HUES48 (cell line): ENCODE data around the gene ZBED5.
"Not testable (repeated sequence)": the region's sequence is repeated elsewhere in the genome, so short reads cannot be mapped to it uniquely, and the experiment has no call there.

Source experiments
- H3K27ac ChIP-seq: one replicate; pipeline ENCODE4 v1.7.0; 2013; ENCODE audit warnings: low read depth, low read length, inconsistent platforms
- H3K27me3 ChIP-seq: 2 replicates; pipeline ENCODE4 v1.6.1; 2013; ENCODE audit warnings: mild to moderate bottlenecking, low read length; ENCODE audit not compliant: control insufficient read depth, insufficient read depth
- H3K36me3 ChIP-seq: 2 replicates; pipeline ENCODE4 v1.6.1; 2013; ENCODE audit warnings: low read length; ENCODE audit not compliant: control insufficient read depth, insufficient read depth
- H3K4me1 ChIP-seq: 2 replicates; pipeline ENCODE4 v1.6.1; 2013; ENCODE audit warnings: mild to moderate bottlenecking, low read length; ENCODE audit not compliant: control insufficient read depth, insufficient read depth
- H3K4me3 ChIP-seq: 2 replicates; pipeline ENCODE4 v1.5.1; 2013; ENCODE audit warnings: mild to moderate bottlenecking, low read depth, low read length
- H3K9ac ChIP-seq: 2 replicates; pipeline ENCODE4 v1.6.1; 2013; ENCODE audit warnings: mild to moderate bottlenecking, low read depth, low read length, moderate library complexity
- H3K9me3 ChIP-seq: 2 replicates; pipeline ENCODE4 v1.6.1; 2013; ENCODE audit warnings: low read length; ENCODE audit not compliant: control insufficient read depth, insufficient read depth

Gene ZBED5

DNA sequence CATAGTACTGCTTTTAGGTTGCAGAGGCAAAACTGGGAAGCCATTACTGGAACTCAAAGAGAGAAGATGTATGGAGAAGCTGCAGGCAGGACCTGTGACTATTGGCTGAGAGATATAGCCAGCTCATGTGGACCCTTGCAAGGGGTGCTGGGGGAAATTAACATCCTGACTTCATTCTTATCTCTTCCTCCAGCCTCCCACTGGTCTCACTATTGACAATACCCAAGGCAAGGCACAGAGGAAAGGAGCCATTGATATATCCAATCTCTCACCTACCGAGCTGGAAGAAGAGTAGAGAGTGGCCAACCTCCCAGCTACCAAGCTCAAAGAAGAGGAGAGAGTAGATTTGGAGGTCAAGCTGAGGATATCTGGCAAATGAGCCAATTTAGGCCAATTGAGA is 36.8 kb upstream of the ZBED5 start:
- Histone ChIP-seq H3K4me3 (no peak overlapping the region), H3K36me3 (no peaks in the 10 kb centered on the region), H3K27ac (no peak overlapping the region), H3K9ac (no peak overlapping the region), H3K4me1 (no peaks in the 10 kb centered on the region; the same call in 1 of the 2 replicates), H3K9me3 (no peaks in the 10 kb centered on the region; the same call in 1 of the 2 replicates), H3K27me3 (no peaks in the 10 kb centered on the region)

DNA sequence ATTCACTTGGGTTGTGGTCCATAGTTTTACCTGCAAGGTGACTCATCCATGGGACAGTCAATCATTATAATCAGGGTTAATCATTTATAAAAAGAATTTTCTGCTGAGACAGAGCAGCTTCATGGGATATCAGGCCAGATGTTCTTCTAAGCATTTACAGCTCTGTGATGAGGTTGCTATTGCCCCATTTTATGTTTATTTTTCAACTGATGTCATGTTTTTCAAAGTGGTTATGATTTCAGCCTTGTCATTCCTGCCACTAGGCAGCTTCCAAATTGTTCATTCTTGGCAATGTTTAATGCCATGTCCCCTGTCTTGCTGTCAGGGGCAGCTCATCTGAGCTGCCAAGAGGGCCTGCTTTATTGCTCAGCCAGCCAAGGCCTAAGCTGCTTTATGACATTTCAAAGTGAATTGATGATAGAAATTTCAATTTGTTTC is 35.9 kb upstream of the ZBED5 start:
- H3K36me3 ChIP-seq = no peaks in the 10 kb centered on the region
- H3K27me3 ChIP-seq = no peaks in the 10 kb centered on the region
- no peak overlapping the region for H3K9ac ChIP-seq
- H3K27ac ChIP-seq = no peak overlapping the region
- no peaks in the 10 kb centered on the region; the same call in 1 of the 2 replicates for H3K4me1 ChIP-seq
- no peaks in the 10 kb centered on the region; the same call in 1 of the 2 replicates for H3K9me3 ChIP-seq
- no peak overlapping the region for H3K4me3 ChIP-seq

DNA sequence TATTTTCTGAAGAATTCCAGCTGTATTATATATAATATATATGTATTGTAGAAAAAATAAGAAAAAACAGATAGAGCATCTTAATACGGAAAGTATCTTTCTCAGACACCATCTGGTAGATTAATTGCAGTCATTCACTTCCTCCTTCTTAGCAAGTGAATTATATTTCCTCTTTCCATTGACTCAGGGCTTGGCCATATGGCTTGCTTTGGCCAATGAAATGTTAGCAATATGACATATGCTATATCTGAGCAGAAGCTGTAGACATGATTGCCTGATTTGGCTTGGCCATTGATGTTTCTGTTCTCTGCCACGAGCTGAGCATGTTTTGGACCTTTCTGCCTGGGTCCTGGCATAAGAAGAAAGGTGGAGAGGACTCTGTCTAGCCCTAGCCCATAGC is 34.4 kb upstream of the ZBED5 start:
- H3K27me3 ChIP-seq = no peaks in the 10 kb centered on the region
- H3K4me1 ChIP-seq = no peaks in the 10 kb centered on the region; the same call in 1 of the 2 replicates
- H3K9me3 ChIP-seq = no peaks in the 10 kb centered on the region; the same call in 1 of the 2 replicates
- H3K36me3 ChIP-seq = no peaks in the 10 kb centered on the region
- no peak overlapping the region for H3K4me3 ChIP-seq
- no peak overlapping the region for H3K27ac ChIP-seq
- H3K9ac ChIP-seq = no peak overlapping the region

DNA sequence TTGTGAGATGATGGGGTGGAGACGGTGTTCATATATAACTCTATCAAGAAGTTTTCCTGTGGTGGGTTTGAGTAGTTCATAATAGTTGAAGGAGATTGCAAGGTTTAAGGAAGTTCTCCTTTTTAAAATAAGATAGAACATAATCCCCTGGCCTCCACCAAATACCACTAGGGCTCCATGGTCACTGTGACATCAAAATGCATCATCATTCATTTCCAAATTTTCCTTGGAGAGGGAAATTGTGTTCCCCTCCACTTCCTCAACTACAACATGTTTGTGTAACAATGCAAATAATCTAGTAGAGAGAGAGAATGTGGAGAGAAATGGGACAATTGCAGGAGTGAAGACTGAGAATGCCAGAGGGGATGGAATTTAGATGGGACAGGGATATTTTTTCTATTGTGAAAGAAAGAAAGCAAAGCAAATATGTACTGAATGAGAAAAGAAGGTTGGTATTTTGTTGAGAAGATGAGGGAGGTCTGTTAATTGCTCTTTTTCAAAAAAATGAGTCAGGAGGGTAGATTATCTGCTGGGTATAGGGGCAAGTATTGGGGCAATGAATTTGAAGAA is 33.4 kb upstream of the ZBED5 start:
- Histone ChIP-seq H3K9ac (no peak overlapping the region), H3K4me3 (no peak overlapping the region), H3K27ac (no peak overlapping the region), H3K36me3 (no peaks in the 10 kb centered on the region), H3K27me3 (no peaks in the 10 kb centered on the region), H3K4me1 (no peaks in the 10 kb centered on the region; the same call in 1 of the 2 replicates), H3K9me3 (no peaks in the 10 kb centered on the region; the same call in 1 of the 2 replicates)

DNA sequence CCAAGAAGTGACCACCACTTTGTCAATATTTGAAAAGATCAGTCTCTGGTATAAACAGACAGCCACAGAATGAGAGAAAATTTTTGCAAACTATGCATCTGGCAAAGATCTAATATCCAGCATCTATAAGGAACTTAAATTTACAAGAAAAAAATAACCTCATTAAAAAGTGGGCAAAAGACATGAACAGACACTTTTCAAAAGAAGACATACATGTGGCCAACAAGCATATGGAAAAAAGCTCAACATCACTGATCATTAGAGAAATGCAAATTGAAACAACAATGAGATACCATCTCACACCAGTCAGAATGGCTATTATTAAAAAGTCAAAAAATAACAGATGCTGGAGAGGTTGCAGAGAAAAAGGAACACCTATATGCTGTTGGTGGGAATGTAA is 32.2 kb upstream of the ZBED5 start:
- H3K9me3 ChIP-seq, H3K4me1 ChIP-seq, H3K4me3 ChIP-seq, H3K36me3 ChIP-seq, H3K27ac ChIP-seq, H3K9ac ChIP-seq, H3K27me3 ChIP-seq: not testable (repeated sequence)

DNA sequence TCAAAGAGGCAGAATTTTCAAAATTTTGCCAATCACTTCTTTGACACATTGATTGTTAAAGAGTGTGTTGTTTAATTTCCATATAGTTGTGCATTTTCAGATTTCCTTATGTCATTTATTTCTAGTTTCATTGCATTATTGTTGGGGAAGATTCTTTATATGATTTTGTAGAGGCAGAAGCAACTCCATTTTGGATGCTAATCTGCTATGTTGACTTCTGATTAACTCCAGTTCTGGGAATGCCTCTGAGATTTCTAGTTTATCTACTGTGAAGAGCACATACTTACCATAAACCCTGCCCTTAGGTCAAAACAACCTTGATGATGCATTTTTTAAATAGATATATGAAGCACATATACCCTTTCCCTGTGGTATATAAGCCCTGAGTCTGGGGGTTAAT is 29.5 kb upstream of the ZBED5 start:
- Histone ChIP-seq H3K9ac (no peak overlapping the region), H3K36me3 (no peaks in the 10 kb centered on the region), H3K4me1 (no peaks in the 10 kb centered on the region; the same call in 1 of the 2 replicates), H3K27ac (no peak overlapping the region), H3K9me3 (peaks cover 11% of the 10 kb centered on the region), H3K27me3 (no peaks in the 10 kb centered on the region), H3K4me3 (no peak overlapping the region)

DNA sequence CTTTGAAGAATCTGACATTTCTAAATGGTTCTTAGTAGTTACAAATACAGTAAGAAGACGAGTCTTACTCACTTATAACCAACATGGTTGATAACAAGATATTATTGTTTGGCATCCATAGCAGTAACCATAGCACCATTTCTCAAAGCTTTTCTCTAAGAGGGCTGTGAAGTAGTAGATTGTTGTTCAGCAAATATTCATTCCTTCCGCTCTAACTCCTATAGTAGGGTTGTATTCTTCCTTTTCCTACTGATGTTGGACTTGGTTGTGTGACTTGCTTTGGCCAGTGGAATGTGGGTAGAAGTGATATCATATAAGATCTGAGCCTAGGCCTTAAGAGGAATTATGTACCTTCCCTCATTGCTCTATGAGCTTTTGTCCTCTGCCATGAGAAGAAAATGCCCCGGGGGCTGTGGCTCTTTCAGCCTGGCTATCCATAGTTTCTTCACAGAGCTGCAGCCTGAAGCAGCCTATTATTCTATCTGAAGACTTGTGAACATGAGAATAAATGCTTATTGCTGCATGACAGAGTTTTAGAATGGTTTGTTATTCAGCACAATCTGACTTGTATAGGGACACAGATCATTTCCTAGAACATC is 28.9 kb upstream of the ZBED5 start:
- Histone ChIP-seq H3K4me1 (no peaks in the 10 kb centered on the region; the same call in 1 of the 2 replicates), H3K9ac (no peak overlapping the region), H3K27ac (no peak overlapping the region), H3K9me3 (peaks cover 11% of the 10 kb centered on the region), H3K4me3 (no peak overlapping the region), H3K27me3 (no peaks in the 10 kb centered on the region), H3K36me3 (no peaks in the 10 kb centered on the region)

DNA sequence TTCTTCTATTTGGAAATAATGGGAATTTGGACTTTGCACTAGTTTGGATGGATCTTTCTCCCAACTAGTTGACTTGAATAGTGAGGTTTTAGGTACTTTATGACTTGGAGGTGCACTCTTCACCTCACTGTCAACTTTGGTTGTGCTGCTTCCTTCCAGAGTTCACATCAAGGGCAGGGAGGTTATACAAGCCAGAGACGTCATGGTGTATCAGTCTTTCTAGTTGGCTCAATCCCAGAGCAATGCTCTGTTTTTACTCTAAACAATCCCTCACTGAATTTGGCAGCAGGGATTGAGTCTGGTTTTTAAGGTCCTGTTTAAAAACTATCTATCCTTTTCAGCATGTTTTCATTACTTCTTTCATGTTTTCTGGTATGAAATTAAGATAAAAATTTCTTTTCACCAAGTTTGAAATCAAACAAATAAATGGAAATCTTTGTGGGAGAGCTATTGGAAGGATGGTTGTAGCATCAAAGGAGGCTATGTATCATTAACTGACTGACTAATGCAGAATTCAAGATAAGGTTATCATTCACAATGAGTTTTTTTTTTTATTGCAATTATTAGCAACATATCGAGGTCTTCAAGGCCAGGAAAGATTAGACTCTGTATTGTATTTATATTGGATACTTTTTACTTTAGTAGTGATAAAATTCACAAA is 28.0 kb upstream of the ZBED5 start:
- no peak overlapping the region for H3K9ac ChIP-seq
- H3K27ac ChIP-seq = no peak overlapping the region
- H3K4me3 ChIP-seq = no peak overlapping the region
- H3K9me3 ChIP-seq = peaks cover 11% of the 10 kb centered on the region
- H3K27me3 ChIP-seq = no peaks in the 10 kb centered on the region
- H3K4me1 ChIP-seq = no peaks in the 10 kb centered on the region
- H3K36me3 ChIP-seq = no peaks in the 10 kb centered on the region

DNA sequence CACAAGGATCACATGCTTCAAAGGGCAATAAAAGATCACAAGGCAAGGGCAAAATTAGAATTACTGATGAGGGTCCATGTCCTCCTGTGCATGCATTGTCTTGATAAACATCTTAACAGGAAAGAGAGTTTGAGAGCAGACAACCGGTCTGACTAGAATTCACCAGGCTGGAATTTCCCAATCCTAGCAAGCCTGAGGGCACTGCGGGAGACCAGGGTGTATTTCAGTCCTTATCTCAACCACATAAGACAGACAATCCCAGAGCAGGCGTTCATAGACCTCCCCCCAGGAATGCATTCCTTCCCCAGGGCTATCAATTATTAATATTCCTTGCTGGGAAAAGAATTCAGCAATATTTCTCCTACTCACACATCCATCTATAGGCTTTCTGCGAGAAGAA is 26.4 kb upstream of the ZBED5 start:
- not testable (repeated sequence) for H3K36me3 ChIP-seq, H3K9ac ChIP-seq, H3K4me3 ChIP-seq, H3K27ac ChIP-seq, H3K27me3 ChIP-seq, H3K4me1 ChIP-seq
- peaks cover 11% of the 10 kb centered on the region for H3K9me3 ChIP-seq

DNA sequence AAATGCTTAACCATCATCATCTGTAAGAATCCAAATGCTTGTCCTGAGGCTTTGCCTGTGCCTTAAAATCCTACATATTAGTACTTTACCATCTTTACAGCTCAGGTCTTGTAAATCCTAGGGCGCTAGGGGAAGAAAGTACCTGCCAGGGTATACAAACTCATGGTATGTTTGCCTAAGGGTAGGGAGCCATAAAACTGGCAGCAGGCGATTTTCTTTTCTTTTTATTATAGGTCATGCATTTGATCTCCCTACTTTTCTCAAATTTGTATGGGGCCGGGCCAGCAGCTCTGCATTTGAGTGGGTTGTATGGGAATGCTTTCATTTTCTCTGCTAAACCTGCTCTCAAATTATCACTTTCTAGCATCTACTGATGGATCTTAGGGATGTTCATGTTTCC is 24.0 kb upstream of the ZBED5 start:
- H3K9ac ChIP-seq = no peak overlapping the region
- H3K36me3 ChIP-seq = no peaks in the 10 kb centered on the region
- H3K27me3 ChIP-seq = no peaks in the 10 kb centered on the region
- H3K4me1 ChIP-seq = no peaks in the 10 kb centered on the region; the same call in 1 of the 2 replicates
- no peak overlapping the region for H3K27ac ChIP-seq
- H3K4me3 ChIP-seq = no peak overlapping the region
- H3K9me3 ChIP-seq = peaks cover 11% of the 10 kb centered on the region
